DND-41 (cell line): Measurements from ENCODE around the gene NUP50.

ENCODE experiments used
- ATAC-seq: fragments of 200-7000 bp; cut with Tn5 transposase; 3 replicates; pipeline ENCODE4 v1.9.1; 2021; ENCODE audit warnings: low read depth; ENCODE audit not compliant: insufficient read depth
- DNase-seq: peaks from one replicate; pipeline ENCODE4 v3.0.0-alpha.2; 2020
- H2AFZ ChIP-seq: 2 replicates; pipeline ENCODE4 v1.6.0; 2012; ENCODE audit warnings: low read depth, low read length
- H3K27ac ChIP-seq: 2 replicates; pipeline ENCODE4 v1.5.1; 2012; ENCODE audit warnings: low read length, inconsistent platforms
- H3K27me3 ChIP-seq: fragments of 200-600 bp; sonication (generic); 2 replicates; pipeline ENCODE4 v1.6.0; 2012; ENCODE audit warnings: low read length, mild to moderate bottlenecking, inconsistent platforms; ENCODE audit not compliant: insufficient read depth, poor library complexity
- H3K36me3 ChIP-seq: 2 replicates; pipeline ENCODE4 v1.5.1; 2012; ENCODE audit warnings: low read length, inconsistent platforms; ENCODE audit not compliant: insufficient read depth
- H3K4me1 ChIP-seq: 2 replicates; pipeline ENCODE4 v1.5.1; 2012; ENCODE audit warnings: mild to moderate bottlenecking, low read length; ENCODE audit not compliant: insufficient read depth
- H3K4me2 ChIP-seq: 2 replicates; pipeline ENCODE4 v1.6.0; 2012; ENCODE audit warnings: mild to moderate bottlenecking, moderate library complexity, low read length, inconsistent platforms; ENCODE audit not compliant: insufficient read depth
- H3K4me3 ChIP-seq, 2 experiments: fragments of 200-600 bp in 1 of 2; shearing (Covaris generic) in 1 of 2; 2 replicates each; pipeline ENCODE4 v1.5.1; 2012 to 2016; ENCODE audit warnings: inconsistent platforms in 2 of 2, low read length in 2 of 2, mild to moderate bottlenecking in 2 of 2, low read depth in 1 of 2, moderate library complexity in 1 of 2
- H3K79me2 ChIP-seq: 2 replicates; pipeline ENCODE4 v1.6.0; 2012; ENCODE audit warnings: low read length, inconsistent platforms; ENCODE audit not compliant: insufficient read depth
- H3K9ac ChIP-seq: 2 replicates; pipeline ENCODE4 v1.6.0; 2012; ENCODE audit warnings: low read depth, mild to moderate bottlenecking, inconsistent platforms, low read length, moderate library complexity
- H3K9me3 ChIP-seq: 2 replicates; pipeline ENCODE4 v1.5.1; 2012; ENCODE audit warnings: low read length, moderate library complexity, mild to moderate bottlenecking, inconsistent platforms; ENCODE audit not compliant: insufficient read depth, severe bottlenecking
- H4K20me1 ChIP-seq: 2 replicates; pipeline ENCODE4 v1.6.0; 2012; ENCODE audit warnings: low read length; ENCODE audit not compliant: insufficient read depth
- CTCF ChIP-seq: IDR thresholded peaks from 2 replicates; pipeline ENCODE4 v1.5.1; 2012; ENCODE audit warnings: borderline replicate concordance, low read length, moderate library complexity, mild to moderate bottlenecking; ENCODE audit not compliant: poor library complexity, severe bottlenecking; ENCODE audit errors: extremely low read depth
- EZH2 ChIP-seq: IDR thresholded peaks from 3 replicates; pipeline ENCODE4 v1.6.1; 2012; ENCODE audit warnings: borderline replicate concordance, low read depth, mild to moderate bottlenecking, moderate library complexity, low read length, inconsistent platforms; ENCODE audit not compliant: severe bottlenecking

Gene NUP50

DNA sequence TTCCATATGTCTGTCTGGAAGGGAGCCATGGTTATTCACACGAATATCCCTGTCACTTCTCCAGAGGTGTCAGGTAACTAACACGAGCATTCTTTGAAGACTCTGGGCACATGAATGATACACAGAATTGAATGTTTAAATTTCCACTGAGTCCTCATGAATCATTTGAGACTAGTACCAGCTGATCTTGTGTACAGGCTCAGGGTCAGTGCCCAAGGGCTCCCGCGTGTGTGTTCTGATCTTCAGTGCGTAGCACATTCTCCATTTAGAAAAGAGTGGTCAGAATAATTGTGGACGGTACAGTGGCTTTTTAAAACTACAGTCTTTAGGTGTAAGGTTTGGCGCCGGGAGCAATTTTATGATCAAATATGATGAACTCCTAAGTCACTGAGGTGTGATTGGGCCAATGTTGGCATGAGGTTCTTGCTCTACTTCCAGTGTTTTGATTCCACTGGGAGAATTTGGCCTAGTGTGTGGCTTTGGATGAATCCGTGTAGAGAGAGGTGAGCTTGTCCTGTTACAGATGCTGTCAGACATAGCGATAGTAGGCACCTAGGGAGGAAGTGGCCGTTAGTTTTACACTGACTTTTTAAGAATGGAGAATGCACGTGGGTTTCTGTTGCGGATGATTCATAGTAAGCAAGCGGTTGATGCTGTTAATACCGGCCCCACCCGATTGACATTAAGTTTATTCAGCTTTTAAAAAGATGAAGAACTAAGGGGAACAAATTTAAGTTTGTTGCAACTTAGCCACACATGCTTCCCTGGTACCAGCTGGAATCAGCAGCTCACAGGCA lies 22.2 kb downstream of the NUP50 start:
- TF ChIP-seq EZH2: no peak
- no peak for TF ChIP-seq CTCF
- Histone ChIP-seq H3K4me2 (no peak overlapping the region), H3K4me3 (no peak overlapping the region), H3K9ac (no peak overlapping the region), H3K27ac (no peak overlapping the region), H2AFZ (no peak overlapping the region), H3K27me3 (no peaks in the 10 kb centered on the region), H3K36me3 (peaks cover 52% of the 10 kb centered on the region), H3K4me1 (no peaks in the 10 kb centered on the region), H4K20me1 (peaks cover 35% of the 10 kb centered on the region), H3K9me3 (no peaks in the 10 kb centered on the region), H3K79me2 (peaks cover 18% of the 10 kb centered on the region)
- ATAC-seq: no peak
- DNase-seq: no peak

DNA sequence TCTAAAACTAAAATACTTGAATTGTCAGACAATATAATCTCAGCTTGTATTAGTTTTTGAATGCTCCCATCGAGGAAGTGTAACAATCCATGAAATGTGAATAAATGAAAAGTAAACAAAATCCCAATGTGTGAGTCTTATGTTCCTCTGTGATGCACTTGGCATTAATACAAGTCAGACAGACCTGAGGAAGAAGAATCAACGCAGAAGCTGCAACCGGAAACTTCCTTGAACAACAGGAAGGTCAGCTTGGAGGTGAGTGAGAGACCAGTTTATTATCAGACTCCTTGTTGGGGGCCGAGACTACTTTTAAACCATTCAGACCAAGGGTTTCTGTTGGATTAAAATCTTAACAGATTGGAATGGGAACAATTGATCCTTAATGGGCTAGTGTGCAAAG lies 24.2 kb downstream of the NUP50 start:
- Histone ChIP-seq H3K27ac (no peak overlapping the region), H3K4me1 (no peaks in the 10 kb centered on the region)
- TF ChIP-seq EZH2 (no peak), CTCF (no peak)

GRCh38 chr22:45188779-45189178 lies 25.1 kb downstream of the NUP50 start:
- H3K9ac ChIP-seq: no peak overlapping the region
- no peak overlapping the region for H3K4me3 ChIP-seq
- peaks cover 29% of the 10 kb centered on the region for H3K36me3 ChIP-seq
- H3K9me3 ChIP-seq: no peaks in the 10 kb centered on the region
- DNase-seq (no peak), ATAC-seq (no peak)
- no peak overlapping the region for H3K4me2 ChIP-seq
- H3K4me1 ChIP-seq: no peaks in the 10 kb centered on the region
- H3K27me3 ChIP-seq: no peaks in the 10 kb centered on the region
- TF ChIP-seq CTCF (no peak), EZH2 (no peak)
- peaks cover 2% of the 10 kb centered on the region; the same call in 1 of the 2 replicates for H3K79me2 ChIP-seq
- no peak overlapping the region for H3K27ac ChIP-seq
- no peak overlapping the region for H2AFZ ChIP-seq
- H4K20me1 ChIP-seq: peaks cover 24% of the 10 kb centered on the region

More for the DNA sequence above, 24.2 kb downstream of the NUP50 start:
- H3K9ac ChIP-seq: no peak overlapping the region
- H3K27me3 ChIP-seq: no peaks in the 10 kb centered on the region
- H3K9me3 ChIP-seq: no peaks in the 10 kb centered on the region
- H3K4me2 ChIP-seq: no peak overlapping the region
- ATAC-seq (no peak), DNase-seq (no peak)
- peaks cover 25% of the 10 kb centered on the region for H4K20me1 ChIP-seq
- H2AFZ ChIP-seq: no peak overlapping the region
- peaks cover 36% of the 10 kb centered on the region for H3K36me3 ChIP-seq
- no peak overlapping the region for H3K4me3 ChIP-seq
- peaks cover 6% of the 10 kb centered on the region; the same call in 1 of the 2 replicates for H3K79me2 ChIP-seq
